C4-2B (cell line): Measurements from ENCODE around the gene ALDH8A1.

Experiments
- CTCF ChIP-seq: fragments of 450-650 bp; conservative IDR thresholded peaks from 2 replicates; pipeline ENCODE4 v1.5.1; 2017; ENCODE audit warnings: mild to moderate bottlenecking
- ZFX ChIP-seq: fragments of 450-650 bp; IDR thresholded peaks from 2 replicates; pipeline ENCODE4 v1.6.1; 2017

GRCh38 chr6:134909701-134910592 lies 40.0 kb downstream of the ALDH8A1 start:
- TF ChIP-seq CTCF (no peak), ZFX (no peak)
